ENCODE measurements around the gene BABAM2.

DNA sequence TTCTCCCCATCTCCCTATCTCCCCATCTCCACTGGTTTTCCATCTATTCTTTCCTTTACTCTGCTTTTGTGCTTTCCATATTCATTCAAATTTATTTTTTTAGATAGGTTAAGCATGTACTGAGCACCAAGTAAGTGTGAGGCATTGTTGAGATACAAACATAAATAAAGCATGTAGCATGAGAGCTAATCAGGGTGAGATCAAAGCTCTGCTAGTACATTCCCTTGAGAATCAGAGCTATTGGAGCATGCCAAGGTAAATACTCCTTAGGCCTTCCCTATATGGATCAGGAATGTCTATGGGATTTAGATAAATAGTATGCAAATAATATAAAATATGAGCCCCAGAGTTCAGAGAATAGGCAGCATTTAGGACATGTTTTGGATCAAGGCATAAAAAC, 25.3 kb downstream of the BABAM2 start:
- TF ChIP-seq, protein P1, sequence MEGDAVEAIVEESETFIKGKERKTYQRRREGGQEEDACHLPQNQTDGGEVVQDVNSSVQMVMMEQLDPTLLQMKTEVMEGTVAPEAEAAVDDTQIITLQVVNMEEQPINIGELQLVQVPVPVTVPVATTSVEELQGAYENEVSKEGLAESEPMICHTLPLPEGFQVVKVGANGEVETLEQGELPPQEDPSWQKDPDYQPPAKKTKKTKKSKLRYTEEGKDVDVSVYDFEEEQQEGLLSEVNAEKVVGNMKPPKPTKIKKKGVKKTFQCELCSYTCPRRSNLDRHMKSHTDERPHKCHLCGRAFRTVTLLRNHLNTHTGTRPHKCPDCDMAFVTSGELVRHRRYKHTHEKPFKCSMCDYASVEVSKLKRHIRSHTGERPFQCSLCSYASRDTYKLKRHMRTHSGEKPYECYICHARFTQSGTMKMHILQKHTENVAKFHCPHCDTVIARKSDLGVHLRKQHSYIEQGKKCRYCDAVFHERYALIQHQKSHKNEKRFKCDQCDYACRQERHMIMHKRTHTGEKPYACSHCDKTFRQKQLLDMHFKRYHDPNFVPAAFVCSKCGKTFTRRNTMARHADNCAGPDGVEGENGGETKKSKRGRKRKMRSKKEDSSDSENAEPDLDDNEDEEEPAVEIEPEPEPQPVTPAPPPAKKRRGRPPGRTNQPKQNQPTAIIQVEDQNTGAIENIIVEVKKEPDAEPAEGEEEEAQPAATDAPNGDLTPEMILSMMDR (IDR thresholded peaks at IDR 0.05), result no peak
- no peak for TF ChIP-seq POLR2A (IDR thresholded peaks at IDR 0.05)
- TF ChIP-seq POLR2AphosphoS5 (IDR thresholded peaks at IDR 0.05), result no peak
- no peak for TF ChIP-seq EP300 (IDR thresholded peaks at IDR 0.05)
